ENCODE results near the gene SLC25A46. TPM values are rescaled to one million over a fixed set of nuclear protein-coding genes. Genes with fewer than 3 reads are reported as not detected.
A peak's percentile ranks its signal among the peaks of the same experiment; 100 is the strongest.
"Not testable (repeated sequence)": the region's sequence is repeated elsewhere in the genome, so short reads cannot be mapped to it uniquely, and the experiment has no call there.

SLC25A46 gene
- total RNA-seq (2014; rRNA removed; shearing (Covaris generic)) (67.0 and 76.2 TPM in 2 replicates), polyA plus RNA-seq (2016; fragmentation: Nextera tagmentation; extraction: Ambion mirVana) (31.8 and 34.3 TPM in 2 replicates)

DNA sequence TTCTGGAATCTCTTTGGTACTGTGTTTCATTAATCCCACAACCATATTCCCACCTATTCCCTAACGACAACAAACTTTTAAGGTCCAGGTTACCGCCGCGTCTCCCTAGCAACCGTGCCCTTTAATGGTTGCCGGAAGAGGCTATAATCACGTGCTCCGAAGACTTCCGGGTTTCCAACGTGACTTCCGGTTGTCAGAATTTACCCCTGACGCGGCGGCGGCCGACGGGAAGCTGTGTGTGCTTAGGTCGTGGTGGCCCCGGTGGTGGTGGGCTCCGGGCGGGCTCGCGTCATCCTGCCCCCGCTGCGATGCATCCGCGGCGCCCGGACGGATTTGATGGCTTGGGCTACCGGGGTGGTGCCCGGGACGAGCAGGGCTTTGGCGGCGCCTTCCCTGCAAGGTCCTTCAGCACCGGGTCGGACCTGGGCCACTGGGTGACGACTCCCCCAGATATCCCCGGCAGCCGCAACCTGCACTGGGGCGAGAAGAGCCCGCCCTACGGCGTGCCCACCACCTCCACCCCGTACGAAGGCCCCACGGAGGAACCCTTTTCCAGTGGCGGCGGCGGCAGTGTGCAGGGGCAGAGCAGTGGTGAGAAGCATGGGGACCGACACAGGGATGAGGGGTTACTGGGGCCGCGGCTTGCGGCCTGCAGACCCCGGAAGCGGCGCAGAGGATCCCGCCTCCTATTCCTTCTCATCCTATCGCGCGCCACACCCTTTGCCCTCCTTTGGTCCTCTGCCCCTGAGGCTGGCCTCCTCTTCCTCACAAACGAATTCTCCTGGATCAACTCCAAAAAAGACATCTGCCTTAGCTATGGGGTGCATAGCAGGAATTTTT lies at the start of gene SLC25A46:
SLC25A46 (plus strand) TSS at position 196 of the 840 bp plus-strand sequence; CDS start at position 309, 113 bp downstream.
- no peaks in the 10 kb centered on the region for H4K20me1 ChIP-seq (ENCODE audit: insufficient read depth)
- TF ChIP-seq EZH2 (IDR thresholded peaks at IDR 0.05; ENCODE audit: insufficient read depth, poor library complexity, severe bottlenecking) (no peak), EZH2phosphoT487 (IDR thresholded peaks at IDR 0.05; ENCODE audit: insufficient read depth, low read depth) (no peak)
- H3K27me3 ChIP-seq (replicated peaks; ENCODE audit: insufficient read depth), result no peaks in the 10 kb centered on the region
- peaks cover 7% of the 10 kb centered on the region for H3K36me3 ChIP-seq (ENCODE audit: low read depth)
- H3K9me2 ChIP-seq (ENCODE audit: insufficient read depth), result no peaks in the 10 kb centered on the region
- H3K9me3 ChIP-seq (ENCODE audit: low read depth), result no peaks in the 10 kb centered on the region
- H3K9ac ChIP-seq, result peak within 1 kb of the TSS; percentile 89
- H3K4me2 ChIP-seq (ENCODE audit: unreplicated experiment), result peak within 1 kb of the TSS; percentile 95
- H2AFZ ChIP-seq, result peak within 1 kb of the TSS; percentile 100
- peak within 1 kb of the TSS; percentile 75 for H3K27ac ChIP-seq
- peaks cover 49% of the 10 kb centered on the region for H3K79me2 ChIP-seq (ENCODE audit: insufficient read depth)
- in situ Hi-C loops (cut with MboI), result no loop called here
- H3K4me1 ChIP-seq (ENCODE audit: insufficient read depth), result peaks cover 7% of the 10 kb centered on the region; the same call in 1 of the 2 replicates
- WGBS, 2 experiments (ENCODE audit: low coverage in 1 of 2, low lambda C conversion rate in 2 of 2, missing lambda C conversion rate in 2 of 2), result 0 to 1% methylated on average over 51 to 58 of the region's 62 CpGs
- H3K4me3 ChIP-seq, result peak within 1 kb of the TSS; percentile 95
- DNase-seq, result peak; percentile 95
- H3F3A ChIP-seq (ENCODE audit: insufficient read depth), result no peaks in the 10 kb centered on the region; the same call in 1 of the 2 replicates

DNA sequence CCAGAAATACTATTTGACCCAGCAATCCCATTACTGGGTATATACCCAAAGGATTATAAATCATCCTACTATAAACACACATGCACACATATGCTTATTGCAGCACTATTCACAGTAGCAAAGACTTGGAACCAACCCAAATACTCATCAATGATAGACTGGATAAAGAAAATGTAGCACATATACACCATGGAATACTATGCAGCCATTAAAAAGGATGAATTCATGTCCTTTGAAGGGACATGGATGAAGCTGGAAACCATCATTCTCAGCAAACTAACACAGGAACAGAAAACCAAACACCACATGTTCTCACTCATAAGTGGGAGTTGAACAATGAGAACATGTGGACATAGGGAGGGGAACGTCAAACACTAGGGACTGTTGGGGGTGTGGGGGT lies 48.2 kb upstream of the SLC25A46 start:
- H3K27ac ChIP-seq; H2AFZ ChIP-seq; H3K9me3 ChIP-seq (ENCODE audit: low read depth); H3K4me2 ChIP-seq (ENCODE audit: unreplicated experiment); H3F3A ChIP-seq (ENCODE audit: insufficient read depth); H3K9me2 ChIP-seq (ENCODE audit: insufficient read depth); H4K20me1 ChIP-seq (ENCODE audit: insufficient read depth); H3K4me1 ChIP-seq (ENCODE audit: insufficient read depth); H3K9ac ChIP-seq; H3K79me2 ChIP-seq (ENCODE audit: insufficient read depth); H3K4me3 ChIP-seq; H3K36me3 ChIP-seq (ENCODE audit: low read depth); in situ Hi-C loops (cut with MboI); DNase-seq; H3K27me3 ChIP-seq (replicated peaks; ENCODE audit: insufficient read depth): not testable (repeated sequence)
- WGBS, 2 experiments (ENCODE audit: low coverage in 1 of 2, low lambda C conversion rate in 2 of 2, missing lambda C conversion rate in 2 of 2), result 50% methylated on average over 1 of the region's 1 CpG

DNA sequence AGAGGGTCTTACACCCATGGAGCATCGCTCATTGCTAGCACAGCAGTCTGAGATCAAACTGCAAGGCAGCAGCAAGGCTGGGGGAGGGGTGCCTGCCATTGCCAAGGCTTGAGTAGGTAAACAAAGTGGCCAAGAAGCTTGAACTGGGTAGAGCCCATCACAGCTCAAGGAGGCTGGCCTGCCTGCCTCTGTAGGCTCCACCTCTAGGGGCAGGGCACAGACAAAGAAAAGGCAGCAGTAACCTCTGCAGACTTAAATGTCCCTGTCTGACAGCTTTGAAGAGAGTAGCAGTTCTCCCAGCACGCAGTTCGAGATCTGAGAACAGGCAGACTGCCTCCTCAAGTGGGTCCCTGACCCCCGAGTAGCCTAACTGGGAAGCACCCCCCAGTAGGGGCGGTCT lies 46.1 kb upstream of the SLC25A46 start:
- DNase-seq; H3K9me2 ChIP-seq (ENCODE audit: insufficient read depth); in situ Hi-C loops (cut with MboI); H3K9ac ChIP-seq; H4K20me1 ChIP-seq (ENCODE audit: insufficient read depth); H3K27ac ChIP-seq; H3K4me1 ChIP-seq (ENCODE audit: insufficient read depth); H3K36me3 ChIP-seq (ENCODE audit: low read depth); H3F3A ChIP-seq (ENCODE audit: insufficient read depth); H2AFZ ChIP-seq; H3K4me2 ChIP-seq (ENCODE audit: unreplicated experiment); H3K9me3 ChIP-seq (ENCODE audit: low read depth); H3K27me3 ChIP-seq (replicated peaks; ENCODE audit: insufficient read depth); H3K79me2 ChIP-seq (ENCODE audit: insufficient read depth); H3K4me3 ChIP-seq: not testable (repeated sequence)
- WGBS, 2 experiments (ENCODE audit: low coverage in 1 of 2, low lambda C conversion rate in 2 of 2, missing lambda C conversion rate in 2 of 2), result 33 to 39% methylated on average over 5 of the region's 5 CpGs

DNA sequence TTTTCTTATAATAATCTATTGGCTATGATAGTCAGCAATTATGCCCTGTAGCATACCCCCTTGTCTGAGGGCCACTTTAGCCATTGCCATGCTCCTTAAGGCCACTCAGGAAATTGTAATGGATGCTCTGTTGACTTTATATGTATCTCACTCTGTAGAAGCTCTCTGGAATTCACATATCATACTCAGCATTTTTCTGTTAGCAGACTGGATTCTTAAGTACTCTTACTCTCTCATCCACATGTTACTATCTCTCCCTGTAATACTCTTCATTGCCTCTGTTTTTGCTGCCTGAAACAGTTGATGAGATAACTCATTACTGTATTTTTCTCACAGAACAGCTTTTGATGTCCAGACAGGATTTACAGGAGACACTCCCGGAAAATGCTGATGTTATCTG lies 36.5 kb upstream of the SLC25A46 start:
- no peaks in the 10 kb centered on the region for H3K79me2 ChIP-seq (ENCODE audit: insufficient read depth)
- H3K36me3 ChIP-seq (ENCODE audit: low read depth), result no peaks in the 10 kb centered on the region
- no peaks in the 10 kb centered on the region for H3K9me3 ChIP-seq (ENCODE audit: low read depth)
- 62 to 66% methylated on average over 1 of the region's 1 CpG for WGBS, 2 experiments (ENCODE audit: low coverage in 1 of 2, low lambda C conversion rate in 2 of 2, missing lambda C conversion rate in 2 of 2)
- in situ Hi-C loops (cut with MboI), result no loop called here
- H2AFZ ChIP-seq, result no peak overlapping the region
- no peaks in the 10 kb centered on the region for H3F3A ChIP-seq (ENCODE audit: insufficient read depth)
- TF ChIP-seq EZH2phosphoT487 (IDR thresholded peaks at IDR 0.05; ENCODE audit: insufficient read depth, low read depth) (no peak), EZH2 (IDR thresholded peaks at IDR 0.05; ENCODE audit: insufficient read depth, poor library complexity, severe bottlenecking) (no peak)
- no peak overlapping the region for H3K4me2 ChIP-seq (ENCODE audit: unreplicated experiment)
- no peaks in the 10 kb centered on the region for H4K20me1 ChIP-seq (ENCODE audit: insufficient read depth)
- DNase-seq, result no peak
- no peak overlapping the region for H3K9ac ChIP-seq
- no peak overlapping the region for H3K4me3 ChIP-seq
- H3K27ac ChIP-seq, result no peak overlapping the region
- no peaks in the 10 kb centered on the region for H3K4me1 ChIP-seq (ENCODE audit: insufficient read depth)
- no peaks in the 10 kb centered on the region for H3K27me3 ChIP-seq (replicated peaks; ENCODE audit: insufficient read depth)
- no peaks in the 10 kb centered on the region for H3K9me2 ChIP-seq (ENCODE audit: insufficient read depth)
